ENCODE measurements around the gene SLTM. TPM values are rescaled to one million over a fixed set of nuclear protein-coding genes. Genes with fewer than 3 reads are reported as not detected.

The SLTM gene
- total RNA-seq, 1 donor from 2014 or later, result 68.2 TPM

DNA sequence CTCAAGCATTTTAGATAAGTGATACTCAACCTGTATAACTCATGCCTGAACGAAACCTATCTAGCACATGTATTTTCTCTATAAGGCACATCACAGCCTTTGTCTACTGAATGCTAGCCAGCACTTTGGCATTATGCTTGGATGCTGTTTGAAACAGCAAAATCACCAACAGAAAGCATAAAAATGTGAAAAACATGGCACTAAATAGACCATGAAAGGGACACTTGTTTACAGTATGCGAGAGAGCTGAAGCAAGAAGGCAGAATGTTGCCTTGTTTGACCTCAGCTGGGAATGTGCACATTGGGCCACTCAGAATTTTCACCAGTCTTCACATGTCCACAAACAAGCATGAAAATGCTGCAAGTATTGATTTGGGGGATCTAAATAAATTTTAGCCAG, 102.9 kb downstream of the SLTM start:
- H4K20me1 ChIP-seq (ENCODE audit: insufficient read depth, low read length), result peaks cover 4% of the 10 kb centered on the region
- no peaks in the 10 kb centered on the region for H3K4me1 ChIP-seq (ENCODE audit: insufficient read depth, low read length)
- Mint-ChIP-seq H3K4me1 (ENCODE audit: low read depth, unreplicated experiment) (peaks cover 12% of the 10 kb centered on the region), H3K27me3 (ENCODE audit: low read depth, unreplicated experiment) (no peaks in the 10 kb centered on the region), H3K36me3 (ENCODE audit: low read depth, unreplicated experiment) (peaks cover 2% of the 10 kb centered on the region), H3K4me3 (ENCODE audit: unreplicated experiment) (no peak overlapping the region), H3K27ac (ENCODE audit: unreplicated experiment) (no peak overlapping the region), H3K9me3 (ENCODE audit: unreplicated experiment) (no peaks in the 10 kb centered on the region)
- no peak overlapping the region for H3K4me2 ChIP-seq (ENCODE audit: low read length)
- no peak for TF ChIP-seq EZH2 (IDR thresholded peaks at IDR 0.05; ENCODE audit: insufficient read depth, low read length)
- TF ChIP-seq, protein P1, sequence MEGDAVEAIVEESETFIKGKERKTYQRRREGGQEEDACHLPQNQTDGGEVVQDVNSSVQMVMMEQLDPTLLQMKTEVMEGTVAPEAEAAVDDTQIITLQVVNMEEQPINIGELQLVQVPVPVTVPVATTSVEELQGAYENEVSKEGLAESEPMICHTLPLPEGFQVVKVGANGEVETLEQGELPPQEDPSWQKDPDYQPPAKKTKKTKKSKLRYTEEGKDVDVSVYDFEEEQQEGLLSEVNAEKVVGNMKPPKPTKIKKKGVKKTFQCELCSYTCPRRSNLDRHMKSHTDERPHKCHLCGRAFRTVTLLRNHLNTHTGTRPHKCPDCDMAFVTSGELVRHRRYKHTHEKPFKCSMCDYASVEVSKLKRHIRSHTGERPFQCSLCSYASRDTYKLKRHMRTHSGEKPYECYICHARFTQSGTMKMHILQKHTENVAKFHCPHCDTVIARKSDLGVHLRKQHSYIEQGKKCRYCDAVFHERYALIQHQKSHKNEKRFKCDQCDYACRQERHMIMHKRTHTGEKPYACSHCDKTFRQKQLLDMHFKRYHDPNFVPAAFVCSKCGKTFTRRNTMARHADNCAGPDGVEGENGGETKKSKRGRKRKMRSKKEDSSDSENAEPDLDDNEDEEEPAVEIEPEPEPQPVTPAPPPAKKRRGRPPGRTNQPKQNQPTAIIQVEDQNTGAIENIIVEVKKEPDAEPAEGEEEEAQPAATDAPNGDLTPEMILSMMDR (IDR thresholded peaks at IDR 0.05; ENCODE audit: insufficient read depth, low read depth, low read length), result no peak
- H3K9me3 ChIP-seq (ENCODE audit: insufficient read depth, low read depth, low read length), result no peaks in the 10 kb centered on the region
- H3K4me3 ChIP-seq (ENCODE audit: insufficient read depth, low read depth, low read length), result no peak overlapping the region
- H3K9ac ChIP-seq (ENCODE audit: low read length), result no peak overlapping the region
- no peaks in the 10 kb centered on the region for H3K79me2 ChIP-seq (ENCODE audit: insufficient read depth, low read length)
- no peak overlapping the region for H2AFZ ChIP-seq (ENCODE audit: low read depth, low read length)
- no peak for DNase-seq (ENCODE audit: low read depth)
- no peak overlapping the region for H3K27ac ChIP-seq (ENCODE audit: low read depth, low read length)
- FAIRE-seq, result no peak
- H3K36me3 ChIP-seq (ENCODE audit: insufficient read depth, low read length), result no peaks in the 10 kb centered on the region
- no peaks in the 10 kb centered on the region for H3K27me3 ChIP-seq (ENCODE audit: insufficient read depth, low read length)

Other genes starting within 250 kb of the SLTM start
- gene ADAM10, start 184.0 kb downstream of the SLTM start, total RNA-seq, result 243 and 254 TPM in 2 replicates
- 20.9 and 24.5 TPM in 2 replicates for gene MINDY2, start 162.4 kb downstream of the SLTM start, total RNA-seq
- gene RNF111, start 54.0 kb upstream of the SLTM start, total RNA-seq, result 33.2 and 44.1 TPM in 2 replicates
- gene CCNB2, start 171.5 kb upstream of the SLTM start, total RNA-seq, result 5.9 and 7.9 TPM in 2 replicates